HG03066 (cell line): ENCODE results near the gene SLC25A42.
"Not testable (repeated sequence)": the region's sequence is repeated elsewhere in the genome, so short reads cannot be mapped to it uniquely, and the experiment has no call there.

Experiments
- ATAC-seq: cut with Tn5 transposase; IDR thresholded peaks from one replicate; pipeline ENCODE4 v1.9.1; 2021; ENCODE audit warnings: low read depth; ENCODE audit not compliant: unreplicated experiment

The SLC25A42 gene

GRCh38 chr19:19063183-19064097 lies at the start of gene SLC25A42:
SLC25A42 (plus strand) TSS chr19:19063994; CDS start chr19:19096125, 32,131 bp downstream.
- ATAC-seq: peak; percentile 92

GRCh38 chr19:19021115-19021514 lies 42.7 kb upstream of the SLC25A42 start:
- no peak for ATAC-seq

GRCh38 chr19:19022380-19022961 lies 41.3 kb upstream of the SLC25A42 start:
- no peak for ATAC-seq

GRCh38 chr19:19023376-19023775 lies 40.4 kb upstream of the SLC25A42 start:
- not testable (repeated sequence) for ATAC-seq

- no peak for ATAC-seq
These were observed 37.9 kb upstream of the SLC25A42 start for GRCh38 chr19:19025861-19026260.

- no peak for ATAC-seq
These were observed 37.4 kb upstream of the SLC25A42 start for GRCh38 chr19:19026299-19026971.

GRCh38 chr19:19027228-19027627 lies 36.6 kb upstream of the SLC25A42 start:
- ATAC-seq: no peak

GRCh38 chr19:19028526-19028925 lies 35.3 kb upstream of the SLC25A42 start:
- ATAC-seq: no peak

- no peak for ATAC-seq
These were observed 31.9 kb upstream of the SLC25A42 start for GRCh38 chr19:19031891-19032290.

GRCh38 chr19:19032420-19033175 lies 31.2 kb upstream of the SLC25A42 start:
- peak; percentile 49 for ATAC-seq

- ATAC-seq: no peak
These were observed 30.7 kb upstream of the SLC25A42 start for GRCh38 chr19:19033176-19033425.

- ATAC-seq: peak; percentile 58
These were observed 30.2 kb upstream of the SLC25A42 start, which contains the start of the genes ARMC6 and SUGP2 for GRCh38 chr19:19033426-19034203. ARMC6 (plus strand) TSS chr19:19033603; CDS start chr19:19034210, 607 bp downstream. SUGP2 (minus strand) TSS chr19:19033517; CDS start chr19:19031071, 2,446 bp downstream.

GRCh38 chr19:19034204-19034624 lies 29.6 kb upstream of the SLC25A42 start:
- peak; percentile 36 for ATAC-seq

- no peak for ATAC-seq
These were observed 23.9 kb upstream of the SLC25A42 start for GRCh38 chr19:19039901-19040300.

GRCh38 chr19:19040417-19040816 lies 23.4 kb upstream of the SLC25A42 start:
- ATAC-seq: no peak

- no peak for ATAC-seq
These were observed 21.0 kb upstream of the SLC25A42 start for GRCh38 chr19:19042732-19043280.

GRCh38 chr19:19043481-19043880 lies 20.3 kb upstream of the SLC25A42 start:
- no peak for ATAC-seq

GRCh38 chr19:19043881-19044280 lies 19.9 kb upstream of the SLC25A42 start:
- ATAC-seq: no peak

GRCh38 chr19:19049406-19049805 lies 14.4 kb upstream of the SLC25A42 start:
- ATAC-seq: no peak

GRCh38 chr19:19050104-19050503 lies 13.7 kb upstream of the SLC25A42 start:
- no peak for ATAC-seq
